ENCODE data around the gene SENP2.

SENP2 gene

DNA sequence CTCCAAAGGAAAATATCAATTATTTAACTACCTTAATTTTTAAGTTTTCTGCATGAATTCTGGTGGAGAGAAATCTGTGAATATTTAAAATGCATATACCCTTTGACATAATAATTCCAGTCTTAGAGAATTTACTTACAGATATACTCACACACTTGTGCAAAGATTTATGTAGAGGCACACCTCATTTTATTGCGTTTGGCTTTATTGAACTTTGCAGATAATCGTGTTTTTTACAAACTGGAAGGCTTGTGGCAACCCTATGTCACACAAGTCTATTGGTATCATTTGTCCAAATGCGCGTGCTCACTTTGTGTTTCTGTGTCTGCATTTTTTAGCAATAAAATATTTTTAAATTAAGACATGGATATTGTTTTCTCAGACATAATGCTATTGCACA lies 81.5 kb downstream of the SENP2 start:
- Histone ChIP-seq H3K79me2 (ENCODE audit: insufficient read depth, low read depth) (no peaks in the 10 kb centered on the region), H3K4me3 (IDR thresholded peaks at IDR 0.05; ENCODE audit: insufficient read depth, low read depth, low read length) (no peak overlapping the region), H3K27ac (no peak overlapping the region), H4K20me1 (ENCODE audit: insufficient read depth) (no peaks in the 10 kb centered on the region), H2AFZ (ENCODE audit: low read depth) (no peak overlapping the region), H3K9ac (no peak overlapping the region), H3K4me2 (no peak overlapping the region), H3K27me3 (ENCODE audit: insufficient read depth, low read depth) (no peaks in the 10 kb centered on the region), H3K36me3 (ENCODE audit: insufficient read depth) (no peaks in the 10 kb centered on the region), H3K4me1 (ENCODE audit: low read depth, poor library complexity, severe bottlenecking) (no peaks in the 10 kb centered on the region)
- TF ChIP-seq, protein P1, sequence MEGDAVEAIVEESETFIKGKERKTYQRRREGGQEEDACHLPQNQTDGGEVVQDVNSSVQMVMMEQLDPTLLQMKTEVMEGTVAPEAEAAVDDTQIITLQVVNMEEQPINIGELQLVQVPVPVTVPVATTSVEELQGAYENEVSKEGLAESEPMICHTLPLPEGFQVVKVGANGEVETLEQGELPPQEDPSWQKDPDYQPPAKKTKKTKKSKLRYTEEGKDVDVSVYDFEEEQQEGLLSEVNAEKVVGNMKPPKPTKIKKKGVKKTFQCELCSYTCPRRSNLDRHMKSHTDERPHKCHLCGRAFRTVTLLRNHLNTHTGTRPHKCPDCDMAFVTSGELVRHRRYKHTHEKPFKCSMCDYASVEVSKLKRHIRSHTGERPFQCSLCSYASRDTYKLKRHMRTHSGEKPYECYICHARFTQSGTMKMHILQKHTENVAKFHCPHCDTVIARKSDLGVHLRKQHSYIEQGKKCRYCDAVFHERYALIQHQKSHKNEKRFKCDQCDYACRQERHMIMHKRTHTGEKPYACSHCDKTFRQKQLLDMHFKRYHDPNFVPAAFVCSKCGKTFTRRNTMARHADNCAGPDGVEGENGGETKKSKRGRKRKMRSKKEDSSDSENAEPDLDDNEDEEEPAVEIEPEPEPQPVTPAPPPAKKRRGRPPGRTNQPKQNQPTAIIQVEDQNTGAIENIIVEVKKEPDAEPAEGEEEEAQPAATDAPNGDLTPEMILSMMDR (conservative IDR thresholded peaks at IDR 0.05; ENCODE audit: low read depth, low read length), result no peak

DNA sequence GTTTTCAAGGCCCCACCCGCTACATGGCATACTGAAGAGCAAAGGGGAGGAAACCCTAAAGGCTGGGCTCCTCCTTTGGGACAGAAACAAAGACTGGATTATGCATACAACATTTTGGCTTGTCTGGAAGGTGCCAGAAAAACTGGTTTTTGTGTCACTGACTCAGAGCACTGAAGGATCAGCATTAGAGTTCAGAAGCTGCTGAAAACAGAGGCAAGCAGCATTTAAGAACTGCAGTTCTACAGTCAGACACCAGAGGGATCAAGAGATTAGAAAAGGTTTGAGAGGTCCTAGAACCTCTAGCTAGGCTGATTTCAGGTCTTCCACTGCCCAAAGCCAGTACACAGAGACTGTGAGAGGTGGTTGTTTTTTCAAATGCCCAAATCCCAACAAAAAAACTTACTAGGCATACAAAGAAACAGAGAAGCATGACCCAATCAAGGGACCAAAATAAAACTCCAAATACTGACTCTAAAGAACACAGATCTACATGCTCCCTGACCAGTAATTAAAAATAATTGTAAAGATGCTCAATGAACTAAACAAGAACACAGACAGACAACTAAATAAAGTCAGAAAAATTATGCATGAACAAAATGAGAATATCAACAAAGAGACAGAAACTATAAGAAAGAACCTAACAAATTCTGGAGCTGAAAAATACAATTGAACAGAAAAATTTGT lies 91.2 kb downstream of the SENP2 start:
- Histone ChIP-seq H3K9ac (no peak overlapping the region), H3K79me2 (ENCODE audit: insufficient read depth, low read depth) (no peaks in the 10 kb centered on the region)

DNA sequence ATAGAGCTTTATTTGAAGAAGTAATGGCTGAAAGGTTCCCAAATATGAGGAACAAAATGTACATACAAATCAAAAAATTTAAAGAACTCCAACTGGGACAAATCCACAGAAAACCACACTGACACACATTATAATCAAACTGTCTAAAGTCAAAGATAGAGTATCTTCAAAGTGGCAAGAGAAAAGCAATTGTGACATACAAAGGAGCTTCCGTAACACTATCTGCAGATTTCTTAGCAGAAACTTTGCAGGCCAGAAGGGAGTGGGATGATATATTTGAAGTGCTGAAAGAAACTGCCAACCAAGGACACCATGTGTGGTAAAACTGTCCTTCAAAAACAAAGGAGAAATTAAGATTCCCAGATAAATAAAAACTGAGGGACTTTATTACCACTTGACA lies 91.9 kb downstream of the SENP2 start:
- no peaks in the 10 kb centered on the region for H3K4me1 ChIP-seq (ENCODE audit: low read depth, poor library complexity, severe bottlenecking)
- TF ChIP-seq, protein P1 (conservative IDR thresholded peaks at IDR 0.05; ENCODE audit: low read depth, low read length), result no peak
- no peak overlapping the region for H3K4me3 ChIP-seq (IDR thresholded peaks at IDR 0.05; ENCODE audit: insufficient read depth, low read depth, low read length)
- H4K20me1 ChIP-seq (ENCODE audit: insufficient read depth), result no peaks in the 10 kb centered on the region
- no peak overlapping the region for H3K9ac ChIP-seq
- H3K79me2 ChIP-seq (ENCODE audit: insufficient read depth, low read depth), result no peaks in the 10 kb centered on the region
- H3K27me3 ChIP-seq (ENCODE audit: insufficient read depth, low read depth), result no peaks in the 10 kb centered on the region
- H3K36me3 ChIP-seq (ENCODE audit: insufficient read depth), result no peaks in the 10 kb centered on the region
- no peak overlapping the region for H3K27ac ChIP-seq
- no peak overlapping the region for H3K4me2 ChIP-seq
- H2AFZ ChIP-seq (ENCODE audit: low read depth), result no peak overlapping the region

More for the DNA sequence above, 91.2 kb downstream of the SENP2 start:
- TF ChIP-seq, protein P1 (conservative IDR thresholded peaks at IDR 0.05; ENCODE audit: low read depth, low read length), result peak; percentile 86
- no peak overlapping the region for H2AFZ ChIP-seq (ENCODE audit: low read depth)
- no peak overlapping the region for H3K4me2 ChIP-seq
- H3K36me3 ChIP-seq (ENCODE audit: insufficient read depth), result no peaks in the 10 kb centered on the region
- no peaks in the 10 kb centered on the region for H4K20me1 ChIP-seq (ENCODE audit: insufficient read depth)
- H3K4me3 ChIP-seq (IDR thresholded peaks at IDR 0.05; ENCODE audit: insufficient read depth, low read depth, low read length), result no peak overlapping the region
- H3K4me1 ChIP-seq (ENCODE audit: low read depth, poor library complexity, severe bottlenecking), result no peaks in the 10 kb centered on the region
- H3K27ac ChIP-seq, result no peak overlapping the region
- no peaks in the 10 kb centered on the region for H3K27me3 ChIP-seq (ENCODE audit: insufficient read depth, low read depth)

DNA sequence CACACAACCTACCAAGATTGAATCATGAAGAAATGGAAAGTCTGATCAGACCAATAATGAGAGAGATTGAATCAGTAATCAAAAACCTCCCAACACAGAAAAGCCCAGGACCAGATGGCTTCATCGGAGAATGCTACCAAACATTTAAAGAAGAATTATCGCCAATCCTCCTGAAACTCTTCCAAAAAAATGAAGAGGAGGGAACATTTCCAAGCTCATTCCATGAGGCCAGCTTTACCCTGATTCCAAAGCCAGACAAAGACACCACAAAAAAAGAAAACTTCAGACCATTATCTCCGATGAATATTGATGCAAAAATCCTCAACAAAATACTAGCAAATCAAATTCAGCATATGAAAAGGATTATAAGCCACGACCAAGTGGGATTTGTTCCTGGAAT lies 94.1 kb downstream of the SENP2 start:
- Histone ChIP-seq H3K9ac (no peak overlapping the region), H3K36me3 (ENCODE audit: insufficient read depth) (no peaks in the 10 kb centered on the region), H3K79me2 (ENCODE audit: insufficient read depth, low read depth) (no peaks in the 10 kb centered on the region), H3K4me3 (IDR thresholded peaks at IDR 0.05; ENCODE audit: insufficient read depth, low read depth, low read length) (no peak overlapping the region), H3K4me2 (no peak overlapping the region), H3K4me1 (ENCODE audit: low read depth, poor library complexity, severe bottlenecking) (no peaks in the 10 kb centered on the region), H4K20me1 (ENCODE audit: insufficient read depth) (no peaks in the 10 kb centered on the region), H3K27me3 (ENCODE audit: insufficient read depth, low read depth) (no peaks in the 10 kb centered on the region), H3K27ac (no peak overlapping the region), H2AFZ (ENCODE audit: low read depth) (no peak overlapping the region)
- TF ChIP-seq, protein P1 (conservative IDR thresholded peaks at IDR 0.05; ENCODE audit: low read depth, low read length), result no peak

Data from KMS-11 (cell line).